ENCODE measurements around the gene AMN.

The AMN gene

GRCh38 chr14:102898776-102899515 lies 23.5 kb upstream of the AMN start:
- in situ Hi-C loops (cut with MboI; ENCODE audit: low sequenced_read_pairs), result no loop called here

GRCh38 chr14:102899516-102899900 lies 23.0 kb upstream of the AMN start:
- in situ Hi-C loops (cut with MboI; ENCODE audit: low sequenced_read_pairs), result no loop called here

GRCh38 chr14:102900631-102901571 lies 21.6 kb upstream of the AMN start:
- in situ Hi-C loops (cut with MboI; ENCODE audit: low sequenced_read_pairs), result no loop called here

- in situ Hi-C loops (cut with MboI; ENCODE audit: low sequenced_read_pairs), result no loop called here
Observed at GRCh38 chr14:102901633-102902032, 20.8 kb upstream of the AMN start.

- in situ Hi-C loops (cut with MboI; ENCODE audit: low sequenced_read_pairs), result no loop called here
Observed at GRCh38 chr14:102902086-102902485, 20.4 kb upstream of the AMN start.

GRCh38 chr14:102902523-102903247 lies 19.8 kb upstream of the AMN start:
- in situ Hi-C loops (cut with MboI; ENCODE audit: low sequenced_read_pairs), result no loop called here

GRCh38 chr14:102903248-102903888 lies 19.1 kb upstream of the AMN start:
- in situ Hi-C loops (cut with MboI; ENCODE audit: low sequenced_read_pairs), result no loop called here

- in situ Hi-C loops (cut with MboI; ENCODE audit: low sequenced_read_pairs), result no loop called here
Observed at GRCh38 chr14:102903889-102904512, 18.5 kb upstream of the AMN start.

GRCh38 chr14:102905116-102906108 lies 17.1 kb upstream of the AMN start:
- in situ Hi-C loops (cut with MboI; ENCODE audit: low sequenced_read_pairs), result no loop called here

- in situ Hi-C loops (cut with MboI; ENCODE audit: low sequenced_read_pairs), result no loop called here
Observed at GRCh38 chr14:102906616-102907302, 15.7 kb upstream of the AMN start.

GRCh38 chr14:102907303-102907844 lies 15.1 kb upstream of the AMN start:
- in situ Hi-C loops (cut with MboI; ENCODE audit: low sequenced_read_pairs), result no loop called here

GRCh38 chr14:102907980-102908730 lies 14.3 kb upstream of the AMN start:
- in situ Hi-C loops (cut with MboI; ENCODE audit: low sequenced_read_pairs), result no loop called here

- in situ Hi-C loops (cut with MboI; ENCODE audit: low sequenced_read_pairs), result no loop called here
Observed at GRCh38 chr14:102908766-102909455, 13.6 kb upstream of the AMN start.

- in situ Hi-C loops (cut with MboI; ENCODE audit: low sequenced_read_pairs), result no loop called here
Observed at GRCh38 chr14:102909462-102909861, 13.0 kb upstream of the AMN start.

- in situ Hi-C loops (cut with MboI; ENCODE audit: low sequenced_read_pairs), result no loop called here
Observed at GRCh38 chr14:102909911-102910310, 12.6 kb upstream of the AMN start.

GRCh38 chr14:102910442-102910841 lies 12.0 kb upstream of the AMN start:
- in situ Hi-C loops (cut with MboI; ENCODE audit: low sequenced_read_pairs), result no loop called here

GRCh38 chr14:102911541-102911951 lies 10.9 kb upstream of the AMN start:
- in situ Hi-C loops (cut with MboI; ENCODE audit: low sequenced_read_pairs), result no loop called here
